GM23338 (cell line): Measurements from ENCODE around the gene RBM48. TPM values are rescaled to one million over a fixed set of nuclear protein-coding genes. Genes with fewer than 3 reads are reported as not detected.
"Not testable (repeated sequence)": the region's sequence is repeated elsewhere in the genome, so short reads cannot be mapped to it uniquely, and the experiment has no call there.

Source experiments
- ATAC-seq: fragments of 200-7000 bp; cut with Tn5 transposase; 3 replicates; pipeline ENCODE4 v1.9.1; 2020
- DNase-seq: peaks from one replicate; pipeline ENCODE4 v3.0.0-alpha.2; 2015; ENCODE audit warnings: low spot score
- H2AFZ ChIP-seq: fragments of 200-600 bp; sonication (generic); 2 replicates; pipeline ENCODE4 v1.8.0; 2016; ENCODE audit warnings: antibody characterized with exemption, mild to moderate bottlenecking, moderate library complexity
- H3F3A ChIP-seq: fragments of 200-600 bp; sonication (generic); replicated peaks from 2 replicates; pipeline ENCODE4 v1.8.0; 2017; ENCODE audit warnings: antibody characterized with exemption, mixed run types, low read depth
- H3K27ac ChIP-seq: fragments of 200-600 bp; sonication (generic); 2 replicates; pipeline ENCODE4 v1.6.1; 2016; ENCODE audit warnings: low read depth
- H3K27me3 ChIP-seq: fragments of 200-600 bp; sonication (generic); 2 replicates; pipeline ENCODE4 v1.8.0; 2016; ENCODE audit warnings: mild to moderate bottlenecking, mixed run types, moderate library complexity; ENCODE audit not compliant: insufficient read depth
- H3K36me3 ChIP-seq: fragments of 200-600 bp; sonication (generic); 2 replicates; pipeline ENCODE4 v1.8.0; 2016; ENCODE audit warnings: mild to moderate bottlenecking; ENCODE audit not compliant: insufficient read depth
- H3K4me1 ChIP-seq: fragments of 200-600 bp; sonication (generic); 2 replicates; pipeline ENCODE4 v1.8.0; 2016; ENCODE audit warnings: mild to moderate bottlenecking, moderate library complexity; ENCODE audit not compliant: insufficient read depth
- H3K4me2 ChIP-seq: fragments of 200-600 bp; sonication (generic); 2 replicates; pipeline ENCODE4 v1.7.1; 2017; ENCODE audit warnings: mixed run types
- H3K4me3 ChIP-seq: fragments of 200-600 bp; sonication (generic); 2 replicates; pipeline ENCODE4 v1.6.1; 2016; ENCODE audit warnings: mixed run types
- H3K79me2 ChIP-seq: fragments of 200-600 bp; sonication (generic); replicated peaks from 2 replicates; pipeline ENCODE4 v1.8.0; 2017; ENCODE audit warnings: mild to moderate bottlenecking; ENCODE audit not compliant: insufficient read depth
- H3K9me2 ChIP-seq: fragments of 200-600 bp; sonication (generic); 2 replicates; pipeline ENCODE4 v1.8.0; 2017; ENCODE audit not compliant: insufficient read depth
- H4K20me1 ChIP-seq: fragments of 200-600 bp; sonication (generic); replicated peaks from 2 replicates; pipeline ENCODE4 v1.8.0; 2017; ENCODE audit warnings: mild to moderate bottlenecking; ENCODE audit not compliant: insufficient read depth
- H3K27ac Mint-ChIP-seq: 2 replicates; pipeline ENCODE4 v1.8.0; 2020; ENCODE audit warnings: inconsistent platforms, mild to moderate bottlenecking, moderate library complexity, mixed read lengths
- H3K27me3 Mint-ChIP-seq: 3 replicates; pipeline ENCODE4 v1.8.0; 2022; ENCODE audit warnings: low read depth, mild to moderate bottlenecking, moderate library complexity, mixed read lengths, inconsistent platforms; ENCODE audit not compliant: insufficient read depth, poor library complexity
- H3K36me3 Mint-ChIP-seq: 3 replicates; pipeline ENCODE4 v1.8.0; 2021; ENCODE audit warnings: low read depth, mild to moderate bottlenecking, inconsistent platforms, moderate library complexity, mixed read lengths
- H3K4me1 Mint-ChIP-seq: 3 replicates; pipeline ENCODE4 v1.8.0; 2020; ENCODE audit warnings: mild to moderate bottlenecking, inconsistent platforms, mixed read lengths
- H3K4me3 Mint-ChIP-seq: 3 replicates; pipeline ENCODE4 v1.8.0; 2021; ENCODE audit warnings: moderate library complexity, mild to moderate bottlenecking, inconsistent platforms, mixed read lengths
- H3K9me3 Mint-ChIP-seq: 3 replicates; pipeline ENCODE4 v1.8.0; 2020; ENCODE audit warnings: moderate library complexity, mild to moderate bottlenecking, inconsistent platforms, mixed read lengths
- CREB1 ChIP-seq: fragments of 250-450 bp; sonication (Bioruptor Pico); IDR thresholded peaks from 2 replicates; pipeline ENCODE4 v1.5.0; 2020; ENCODE audit warnings: low read depth, mild to moderate bottlenecking, moderate library complexity
- EZH2 ChIP-seq: fragments of 200-600 bp; sonication (generic); IDR thresholded peaks from one replicate; pipeline ENCODE4 v1.8.0; 2017; ENCODE audit warnings: antibody characterized with exemption, mild to moderate bottlenecking, low read depth; ENCODE audit not compliant: unreplicated experiment
- EZH2phosphoT487 ChIP-seq: fragments of 200-600 bp; sonication (generic); IDR thresholded peaks from one replicate; pipeline ENCODE4 v1.8.1; 2018; ENCODE audit warnings: antibody characterized with exemption; ENCODE audit not compliant: unreplicated experiment
- JUNB ChIP-seq: IDR thresholded peaks from one replicate; pipeline ENCODE4 v1.6.1; 2016; ENCODE audit warnings: antibody characterized with exemption; ENCODE audit not compliant: unreplicated experiment
- STAT1 ChIP-seq: IDR thresholded peaks from one replicate; pipeline ENCODE4 v1.6.1; 2016; ENCODE audit warnings: antibody characterized with exemption; ENCODE audit not compliant: unreplicated experiment
- polyA plus RNA-seq: library from polyadenylated mRNA; unstranded; fragments of >200 nt; fragmentation: Nextera tagmentation; extraction: Ambion mirVana; gene quantifications from 2 replicates; pipeline ENCODE4 v1.2.1, GENCODE V29; 2016
- total RNA-seq: library from RNA; depleted of rRNA; stranded (reverse); fragments of >200 nt; shearing (Covaris generic); gene quantifications from 2 replicates; pipeline ENCODE4 v1.2.3, GENCODE V29; 2014
- TF ChIP-seq, protein P1 (sequence below): fragments of 250-450 bp; sonication (Bioruptor Pico); IDR thresholded peaks from 2 replicates; pipeline ENCODE4 v1.5.0; 2020; ENCODE audit warnings: mild to moderate bottlenecking, moderate library complexity
- TF ChIP-seq, protein P2 (sequence below): IDR thresholded peaks from one replicate; pipeline ENCODE4 v1.6.1; 2018; ENCODE audit warnings: antibody characterized with exemption; ENCODE audit not compliant: unreplicated experiment

Gene RBM48
- total and polyA plus RNA-seq, 2 experiments from 2014 or later, result 8.8 to 11.1 TPM

DNA sequence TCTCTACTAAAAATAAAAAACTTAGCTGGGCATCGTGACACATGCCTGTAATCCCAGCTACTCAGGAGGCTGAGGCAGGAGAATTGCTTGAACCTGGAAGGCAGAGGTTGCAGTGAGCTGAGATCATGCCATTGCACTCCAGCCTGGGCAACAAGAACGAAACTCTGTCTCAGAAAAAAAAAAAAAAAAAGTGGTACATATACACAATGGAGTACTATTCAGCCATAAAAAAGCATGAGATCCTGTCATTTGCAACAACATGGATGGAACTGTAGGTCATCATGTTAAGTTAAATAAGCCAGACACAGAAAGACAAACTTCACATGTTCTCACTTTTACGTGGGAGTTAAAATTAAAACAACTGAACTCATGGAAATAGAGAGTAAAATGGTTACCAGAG, 14.9 kb downstream of the RBM48 start:
- H3K9me2 ChIP-seq, H3K27me3 Mint-ChIP-seq, H2AFZ ChIP-seq, H4K20me1 ChIP-seq, DNase-seq, H3K4me3 ChIP-seq, H3F3A ChIP-seq, H3K36me3 Mint-ChIP-seq, ATAC-seq, H3K27ac Mint-ChIP-seq, H3K36me3 ChIP-seq, H3K4me1 ChIP-seq, H3K27ac ChIP-seq, H3K4me1 Mint-ChIP-seq, H3K79me2 ChIP-seq, H3K4me2 ChIP-seq, H3K27me3 ChIP-seq, H3K4me3 Mint-ChIP-seq: not testable (repeated sequence)
- peaks cover 36% of the 10 kb centered on the region for H3K9me3 Mint-ChIP-seq

DNA sequence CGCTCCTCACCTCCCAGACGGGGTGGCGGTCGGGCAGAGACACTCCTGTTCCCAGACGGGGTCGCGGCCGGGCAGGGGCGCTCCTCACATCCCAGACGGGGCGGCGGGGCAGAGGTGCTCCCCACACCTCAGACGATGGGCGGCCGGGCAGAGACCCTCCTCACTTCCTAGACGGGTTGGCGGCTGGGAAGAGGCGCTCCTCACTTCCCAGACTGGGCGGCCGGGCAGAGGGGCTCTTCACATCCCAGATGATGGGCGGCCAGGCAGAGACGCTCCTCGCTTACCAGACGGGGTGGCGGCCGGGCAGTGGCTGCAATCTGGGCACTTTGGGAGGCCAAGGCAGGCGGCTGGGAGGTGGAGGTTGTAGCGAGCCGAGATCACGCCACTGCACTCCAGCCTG, 16.5 kb downstream of the RBM48 start:
- H3K27ac ChIP-seq, DNase-seq, H3K36me3 ChIP-seq, H3K4me3 ChIP-seq, H3F3A ChIP-seq, H3K27me3 Mint-ChIP-seq, H3K4me1 ChIP-seq, H4K20me1 ChIP-seq, H3K36me3 Mint-ChIP-seq, H3K4me2 ChIP-seq, H3K27ac Mint-ChIP-seq, H3K9me2 ChIP-seq, H2AFZ ChIP-seq, ATAC-seq, H3K4me3 Mint-ChIP-seq, H3K27me3 ChIP-seq, H3K4me1 Mint-ChIP-seq, H3K79me2 ChIP-seq: not testable (repeated sequence)
- H3K9me3 Mint-ChIP-seq, result peaks cover 36% of the 10 kb centered on the region

DNA sequence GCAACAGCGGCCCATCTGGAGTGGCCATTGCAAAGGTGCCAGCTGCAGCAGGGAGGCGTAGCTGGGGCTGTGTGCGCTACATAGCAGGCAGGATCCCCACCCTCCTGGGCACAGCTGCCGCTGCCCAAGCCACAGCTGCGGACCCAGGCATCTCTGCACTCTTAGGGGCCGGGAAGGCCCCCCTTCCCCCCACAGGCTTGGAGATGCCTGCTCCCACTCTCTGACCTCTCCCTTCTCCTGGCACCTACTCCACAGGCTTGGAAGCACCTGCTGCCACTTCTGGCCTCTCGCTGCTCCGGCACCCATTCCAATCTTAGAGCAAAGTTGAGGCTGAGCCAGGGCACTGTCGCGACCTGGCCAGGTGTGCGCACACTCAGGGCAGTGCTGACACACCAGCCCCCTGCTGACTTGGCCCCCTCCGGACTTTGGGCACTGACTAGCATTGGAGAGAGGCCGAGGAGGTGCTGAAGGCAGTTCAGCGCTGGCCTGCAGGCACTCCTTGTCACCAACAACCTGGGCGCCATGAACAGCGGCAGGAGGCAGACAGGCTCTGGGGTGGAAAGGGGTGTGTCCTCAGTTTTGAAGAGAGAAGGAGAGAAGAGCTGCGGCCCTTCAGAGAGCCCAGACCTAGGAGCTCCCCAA, 18.4 kb downstream of the RBM48 start:
- ATAC-seq (no peak), DNase-seq (no peak)
- H3K36me3 ChIP-seq, result no peaks in the 10 kb centered on the region
- H3K79me2 ChIP-seq, result no peaks in the 10 kb centered on the region
- Mint-ChIP-seq H3K27ac (no peak overlapping the region), H3K4me1 (no peaks in the 10 kb centered on the region), H3K4me3 (no peak overlapping the region), H3K9me3 (peaks cover 33% of the 10 kb centered on the region), H3K27me3 (peaks cover 2% of the 10 kb centered on the region), H3K36me3 (no peaks in the 10 kb centered on the region)
- H3K4me2 ChIP-seq, result no peak overlapping the region
- H2AFZ ChIP-seq, result no peak overlapping the region
- H3K9me2 ChIP-seq, result no peaks in the 10 kb centered on the region
- no peaks in the 10 kb centered on the region for H3K4me1 ChIP-seq
- H3F3A ChIP-seq, result no peaks in the 10 kb centered on the region
- H3K4me3 ChIP-seq, result no peak overlapping the region
- no peaks in the 10 kb centered on the region for H3K27me3 ChIP-seq
- H4K20me1 ChIP-seq, result no peaks in the 10 kb centered on the region
- no peak overlapping the region for H3K27ac ChIP-seq
- TF ChIP-seq JUNB, result no peak
- TF ChIP-seq, protein P1, sequence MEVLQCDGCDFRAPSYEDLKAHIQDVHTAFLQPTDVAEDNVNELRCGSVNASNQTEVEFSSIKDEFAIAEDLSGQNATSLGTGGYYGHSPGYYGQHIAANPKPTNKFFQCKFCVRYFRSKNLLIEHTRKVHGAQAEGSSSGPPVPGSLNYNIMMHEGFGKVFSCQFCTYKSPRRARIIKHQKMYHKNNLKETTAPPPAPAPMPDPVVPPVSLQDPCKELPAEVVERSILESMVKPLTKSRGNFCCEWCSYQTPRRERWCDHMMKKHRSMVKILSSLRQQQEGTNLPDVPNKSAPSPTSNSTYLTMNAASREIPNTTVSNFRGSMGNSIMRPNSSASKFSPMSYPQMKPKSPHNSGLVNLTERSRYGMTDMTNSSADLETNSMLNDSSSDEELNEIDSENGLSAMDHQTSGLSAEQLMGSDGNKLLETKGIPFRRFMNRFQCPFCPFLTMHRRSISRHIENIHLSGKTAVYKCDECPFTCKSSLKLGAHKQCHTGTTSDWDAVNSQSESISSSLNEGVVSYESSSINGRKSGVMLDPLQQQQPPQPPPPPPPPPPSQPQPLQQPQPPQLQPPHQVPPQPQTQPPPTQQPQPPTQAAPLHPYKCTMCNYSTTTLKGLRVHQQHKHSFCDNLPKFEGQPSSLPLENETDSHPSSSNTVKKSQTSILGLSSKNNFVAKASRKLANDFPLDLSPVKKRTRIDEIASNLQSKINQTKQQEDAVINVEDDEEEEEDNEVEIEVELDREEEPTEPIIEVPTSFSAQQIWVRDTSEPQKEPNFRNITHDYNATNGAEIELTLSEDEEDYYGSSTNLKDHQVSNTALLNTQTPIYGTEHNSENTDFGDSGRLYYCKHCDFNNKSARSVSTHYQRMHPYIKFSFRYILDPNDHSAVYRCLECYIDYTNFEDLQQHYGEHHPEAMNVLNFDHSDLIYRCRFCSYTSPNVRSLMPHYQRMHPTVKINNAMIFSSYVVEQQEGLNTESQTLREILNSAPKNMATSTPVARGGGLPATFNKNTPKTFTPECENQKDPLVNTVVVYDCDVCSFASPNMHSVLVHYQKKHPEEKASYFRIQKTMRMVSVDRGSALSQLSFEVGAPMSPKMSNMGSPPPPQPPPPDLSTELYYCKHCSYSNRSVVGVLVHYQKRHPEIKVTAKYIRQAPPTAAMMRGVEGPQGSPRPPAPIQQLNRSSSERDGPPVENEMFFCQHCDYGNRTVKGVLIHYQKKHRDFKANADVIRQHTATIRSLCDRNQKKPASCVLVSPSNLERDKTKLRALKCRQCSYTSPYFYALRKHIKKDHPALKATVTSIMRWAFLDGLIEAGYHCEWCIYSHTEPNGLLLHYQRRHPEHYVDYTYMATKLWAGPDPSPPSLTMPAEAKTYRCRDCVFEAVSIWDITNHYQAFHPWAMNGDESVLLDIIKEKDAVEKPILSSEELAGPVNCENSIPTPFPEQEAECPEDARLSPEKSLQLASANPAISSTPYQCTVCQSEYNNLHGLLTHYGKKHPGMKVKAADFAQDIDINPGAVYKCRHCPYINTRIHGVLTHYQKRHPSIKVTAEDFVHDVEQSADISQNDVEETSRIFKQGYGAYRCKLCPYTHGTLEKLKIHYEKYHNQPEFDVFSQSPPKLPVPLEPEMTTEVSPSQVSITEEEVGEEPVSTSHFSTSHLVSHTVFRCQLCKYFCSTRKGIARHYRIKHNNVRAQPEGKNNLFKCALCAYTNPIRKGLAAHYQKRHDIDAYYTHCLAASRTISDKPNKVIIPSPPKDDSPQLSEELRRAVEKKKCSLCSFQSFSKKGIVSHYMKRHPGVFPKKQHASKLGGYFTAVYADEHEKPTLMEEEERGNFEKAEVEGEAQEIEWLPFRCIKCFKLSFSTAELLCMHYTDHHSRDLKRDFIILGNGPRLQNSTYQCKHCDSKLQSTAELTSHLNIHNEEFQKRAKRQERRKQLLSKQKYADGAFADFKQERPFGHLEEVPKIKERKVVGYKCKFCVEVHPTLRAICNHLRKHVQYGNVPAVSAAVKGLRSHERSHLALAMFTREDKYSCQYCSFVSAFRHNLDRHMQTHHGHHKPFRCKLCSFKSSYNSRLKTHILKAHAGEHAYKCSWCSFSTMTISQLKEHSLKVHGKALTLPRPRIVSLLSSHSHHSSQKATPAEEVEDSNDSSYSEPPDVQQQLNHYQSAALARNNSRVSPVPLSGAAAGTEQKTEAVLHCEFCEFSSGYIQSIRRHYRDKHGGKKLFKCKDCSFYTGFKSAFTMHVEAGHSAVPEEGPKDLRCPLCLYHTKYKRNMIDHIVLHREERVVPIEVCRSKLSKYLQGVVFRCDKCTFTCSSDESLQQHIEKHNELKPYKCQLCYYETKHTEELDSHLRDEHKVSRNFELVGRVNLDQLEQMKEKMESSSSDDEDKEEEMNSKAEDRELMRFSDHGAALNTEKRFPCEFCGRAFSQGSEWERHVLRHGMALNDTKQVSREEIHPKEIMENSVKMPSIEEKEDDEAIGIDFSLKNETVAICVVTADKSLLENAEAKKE, result no peak
- TF ChIP-seq EZH2phosphoT487, result no peak
- TF ChIP-seq CREB1 (CRISPR knock-in tag), result no peak
- no peak for TF ChIP-seq EZH2
- TF ChIP-seq, protein P2, sequence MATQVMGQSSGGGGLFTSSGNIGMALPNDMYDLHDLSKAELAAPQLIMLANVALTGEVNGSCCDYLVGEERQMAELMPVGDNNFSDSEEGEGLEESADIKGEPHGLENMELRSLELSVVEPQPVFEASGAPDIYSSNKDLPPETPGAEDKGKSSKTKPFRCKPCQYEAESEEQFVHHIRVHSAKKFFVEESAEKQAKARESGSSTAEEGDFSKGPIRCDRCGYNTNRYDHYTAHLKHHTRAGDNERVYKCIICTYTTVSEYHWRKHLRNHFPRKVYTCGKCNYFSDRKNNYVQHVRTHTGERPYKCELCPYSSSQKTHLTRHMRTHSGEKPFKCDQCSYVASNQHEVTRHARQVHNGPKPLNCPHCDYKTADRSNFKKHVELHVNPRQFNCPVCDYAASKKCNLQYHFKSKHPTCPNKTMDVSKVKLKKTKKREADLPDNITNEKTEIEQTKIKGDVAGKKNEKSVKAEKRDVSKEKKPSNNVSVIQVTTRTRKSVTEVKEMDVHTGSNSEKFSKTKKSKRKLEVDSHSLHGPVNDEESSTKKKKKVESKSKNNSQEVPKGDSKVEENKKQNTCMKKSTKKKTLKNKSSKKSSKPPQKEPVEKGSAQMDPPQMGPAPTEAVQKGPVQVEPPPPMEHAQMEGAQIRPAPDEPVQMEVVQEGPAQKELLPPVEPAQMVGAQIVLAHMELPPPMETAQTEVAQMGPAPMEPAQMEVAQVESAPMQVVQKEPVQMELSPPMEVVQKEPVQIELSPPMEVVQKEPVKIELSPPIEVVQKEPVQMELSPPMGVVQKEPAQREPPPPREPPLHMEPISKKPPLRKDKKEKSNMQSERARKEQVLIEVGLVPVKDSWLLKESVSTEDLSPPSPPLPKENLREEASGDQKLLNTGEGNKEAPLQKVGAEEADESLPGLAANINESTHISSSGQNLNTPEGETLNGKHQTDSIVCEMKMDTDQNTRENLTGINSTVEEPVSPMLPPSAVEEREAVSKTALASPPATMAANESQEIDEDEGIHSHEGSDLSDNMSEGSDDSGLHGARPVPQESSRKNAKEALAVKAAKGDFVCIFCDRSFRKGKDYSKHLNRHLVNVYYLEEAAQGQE, result no peak
- no peak for TF ChIP-seq STAT1
